HG03378 (cell line): Measurements from ENCODE around the gene STAM2.
A peak's percentile ranks its signal among the peaks of the same experiment; 100 is the strongest.
"Not testable (repeated sequence)": the region's sequence is repeated elsewhere in the genome, so short reads cannot be mapped to it uniquely, and the experiment has no call there.

Experiments
- ATAC-seq: cut with Tn5 transposase; IDR thresholded peaks from one replicate; pipeline ENCODE4 v1.9.1; 2021; ENCODE audit warnings: mild to moderate bottlenecking, moderate library complexity; ENCODE audit not compliant: unreplicated experiment

STAM2 gene

GRCh38 chr2:152175368-152176112 lies at the start of gene STAM2:
STAM2 (minus strand) TSS chr2:152175763; CDS start chr2:152175642, 121 bp downstream.
- ATAC-seq: peak; percentile 77

GRCh38 chr2:152223977-152224376 lies 48.4 kb upstream of the STAM2 start:
- ATAC-seq: no peak

GRCh38 chr2:152222975-152223637 lies 47.5 kb upstream of the STAM2 start:
- ATAC-seq: no peak

- ATAC-seq: no peak
Measured at GRCh38 chr2:152221839-152222238, 46.3 kb upstream of the STAM2 start.

GRCh38 chr2:152219077-152219828 lies 43.7 kb upstream of the STAM2 start:
- no peak for ATAC-seq

- ATAC-seq: no peak
Measured at GRCh38 chr2:152201466-152201830, 25.9 kb upstream of the STAM2 start.

GRCh38 chr2:152200565-152201465 lies 25.3 kb upstream of the STAM2 start:
- no peak for ATAC-seq

GRCh38 chr2:152200101-152200500 lies 24.5 kb upstream of the STAM2 start:
- no peak for ATAC-seq

- ATAC-seq: no peak
Measured at GRCh38 chr2:152198499-152198898, 22.9 kb upstream of the STAM2 start.

GRCh38 chr2:152197508-152198284 lies 22.1 kb upstream of the STAM2 start:
- not testable (repeated sequence) for ATAC-seq

- peak; percentile 87 for ATAC-seq
Measured at GRCh38 chr2:152189622-152190495, 14.3 kb upstream of the STAM2 start.

- not testable (repeated sequence) for ATAC-seq
Measured at GRCh38 chr2:152186808-152187207, 11.2 kb upstream of the STAM2 start.

GRCh38 chr2:152186262-152186661 lies 10.7 kb upstream of the STAM2 start:
- ATAC-seq: no peak

GRCh38 chr2:152183401-152184073 lies 8.0 kb upstream of the STAM2 start:
- no peak for ATAC-seq

GRCh38 chr2:152177667-152178066 lies 2.1 kb upstream of the STAM2 start:
- ATAC-seq: not testable (repeated sequence)

GRCh38 chr2:152176113-152176714 lies 651 bp upstream of the STAM2 start:
- ATAC-seq: peak; percentile 27

- peak; percentile 22 for ATAC-seq
Measured at GRCh38 chr2:152175012-152175367, 573 bp downstream of the STAM2 start.

- no peak for ATAC-seq
Measured at GRCh38 chr2:152174574-152174973, 989 bp downstream of the STAM2 start.
